ENCODE data around the gene SEMA3B.
"Not testable (repeated sequence)": the region's sequence is repeated elsewhere in the genome, so short reads cannot be mapped to it uniquely, and the experiment has no call there.

SEMA3B gene

GRCh38 chr3:50269977-50270413, 1.0 kb downstream of the SEMA3B start:
- Histone ChIP-seq H3K27me3 (ENCODE audit: control insufficient read depth in 1 of 2, insufficient read depth in 2 of 2, low read length in 2 of 2) (peaks cover 2 to 4% of the 10 kb centered on the region in 2 donors), H3K4me3 (ENCODE audit: low read depth in 1 of 2, low read length in 2 of 2) (peak overlapping the region; percentile 69 to 74), H3K27ac (ENCODE audit: low read depth, low read length) (peak overlapping the region; percentile 69), H3K36me3 (ENCODE audit: control insufficient read depth in 1 of 2, insufficient read depth in 2 of 2, low read length in 2 of 2) (peaks cover 0 to 1% of the 10 kb centered on the region in 2 donors), H3K9me3 (ENCODE audit: control insufficient read depth in 1 of 2, low read length in 2 of 2) (no peaks in the 10 kb centered on the region), H3K4me1 (ENCODE audit: control insufficient read depth in 1 of 2, insufficient read depth in 2 of 2, low read length in 2 of 2) (peaks cover 67 to 84% of the 10 kb centered on the region in 2 donors), H3K9ac (ENCODE audit: low read depth in 1 of 2, low read length in 2 of 2) (peak overlapping the region; percentile 91 to 96)

GRCh38 chr3:50270422-50271224, 1.7 kb downstream of the SEMA3B start:
- Histone ChIP-seq H3K27ac (ENCODE audit: low read depth, low read length) (peak overlapping the region; percentile 69), H3K4me1 (ENCODE audit: control insufficient read depth in 1 of 2, insufficient read depth in 2 of 2, low read length in 2 of 2) (peaks cover 60 to 78% of the 10 kb centered on the region in 2 donors), H3K36me3 (ENCODE audit: control insufficient read depth in 1 of 2, insufficient read depth in 2 of 2, low read length in 2 of 2) (peaks cover 0 to 4% of the 10 kb centered on the region in 2 donors), H3K9ac (ENCODE audit: low read depth in 1 of 2, low read length in 2 of 2) (peak overlapping the region; percentile 91 to 96), H3K4me3 (ENCODE audit: low read depth in 1 of 2, low read length in 2 of 2) (peak overlapping the region; percentile 69 to 74), H3K9me3 (ENCODE audit: control insufficient read depth in 1 of 2, low read length in 2 of 2) (no peaks in the 10 kb centered on the region), H3K27me3 (ENCODE audit: control insufficient read depth in 1 of 2, insufficient read depth in 2 of 2, low read length in 2 of 2) (peaks cover 4 to 6% of the 10 kb centered on the region in 2 donors)

GRCh38 chr3:50271314-50271936, 2.5 kb downstream of the SEMA3B start:
- H3K27me3 ChIP-seq (ENCODE audit: control insufficient read depth in 1 of 2, insufficient read depth in 2 of 2, low read length in 2 of 2) = peaks cover 4 to 6% of the 10 kb centered on the region in 2 donors
- peaks cover 53 to 72% of the 10 kb centered on the region in 2 donors for H3K4me1 ChIP-seq (ENCODE audit: control insufficient read depth in 1 of 2, insufficient read depth in 2 of 2, low read length in 2 of 2)
- H3K9ac ChIP-seq (ENCODE audit: low read depth in 1 of 2, low read length in 2 of 2) = peak overlapping the region in 1 of 2 donors; percentile 91
- peak overlapping the region in 1 of 2 donors; percentile 74 for H3K4me3 ChIP-seq (ENCODE audit: low read depth in 1 of 2, low read length in 2 of 2)
- no peaks in the 10 kb centered on the region for H3K9me3 ChIP-seq (ENCODE audit: control insufficient read depth in 1 of 2, low read length in 2 of 2)
- H3K27ac ChIP-seq (ENCODE audit: low read depth, low read length) = peak overlapping the region; percentile 37
- H3K36me3 ChIP-seq (ENCODE audit: control insufficient read depth in 1 of 2, insufficient read depth in 2 of 2, low read length in 2 of 2) = peaks cover 0 to 4% of the 10 kb centered on the region in 2 donors

GRCh38 chr3:50272538-50272910, 3.6 kb downstream of the SEMA3B start:
- H3K9ac ChIP-seq (ENCODE audit: low read depth in 1 of 2, low read length in 2 of 2); H3K4me3 ChIP-seq (ENCODE audit: low read depth in 1 of 2, low read length in 2 of 2): not testable (repeated sequence)

GRCh38 chr3:50272911-50273688, 4.2 kb downstream of the SEMA3B start:
- peaks cover 4 to 6% of the 10 kb centered on the region in 2 donors for H3K27me3 ChIP-seq (ENCODE audit: control insufficient read depth in 1 of 2, insufficient read depth in 2 of 2, low read length in 2 of 2)
- no peak overlapping the region for H3K27ac ChIP-seq (ENCODE audit: low read depth, low read length)
- H3K36me3 ChIP-seq (ENCODE audit: control insufficient read depth in 1 of 2, insufficient read depth in 2 of 2, low read length in 2 of 2) = peaks cover 0 to 6% of the 10 kb centered on the region in 2 donors
- no peaks in the 10 kb centered on the region for H3K9me3 ChIP-seq (ENCODE audit: control insufficient read depth in 1 of 2, low read length in 2 of 2)
- H3K4me1 ChIP-seq (ENCODE audit: control insufficient read depth in 1 of 2, insufficient read depth in 2 of 2, low read length in 2 of 2) = peaks cover 36 to 55% of the 10 kb centered on the region in 2 donors
- peak overlapping the region; percentile 45 to 52 for H3K9ac ChIP-seq (ENCODE audit: low read depth in 1 of 2, low read length in 2 of 2)
- H3K4me3 ChIP-seq (ENCODE audit: low read depth in 1 of 2, low read length in 2 of 2) = peak overlapping the region; percentile 44 to 58

More at GRCh38 chr3:50272538-50272910, 3.6 kb downstream of the SEMA3B start:
- not testable (repeated sequence) for H3K27me3 ChIP-seq (ENCODE audit: control insufficient read depth in 1 of 2, insufficient read depth in 2 of 2, low read length in 2 of 2); H3K36me3 ChIP-seq (ENCODE audit: control insufficient read depth in 1 of 2, insufficient read depth in 2 of 2, low read length in 2 of 2); H3K27ac ChIP-seq (ENCODE audit: low read depth, low read length); H3K9me3 ChIP-seq (ENCODE audit: control insufficient read depth in 1 of 2, low read length in 2 of 2)
- peaks cover 42 to 61% of the 10 kb centered on the region in 2 donors for H3K4me1 ChIP-seq (ENCODE audit: control insufficient read depth in 1 of 2, insufficient read depth in 2 of 2, low read length in 2 of 2)

- Histone ChIP-seq H3K4me1 (ENCODE audit: control insufficient read depth in 1 of 2, insufficient read depth in 2 of 2, low read length in 2 of 2) (peaks cover 31 to 50% of the 10 kb centered on the region in 2 donors), H3K9me3 (ENCODE audit: control insufficient read depth in 1 of 2, low read length in 2 of 2) (no peaks in the 10 kb centered on the region), H3K4me3 (ENCODE audit: low read depth in 1 of 2, low read length in 2 of 2) (peak overlapping the region in 1 of 2 donors; percentile 44), H3K36me3 (ENCODE audit: control insufficient read depth in 1 of 2, insufficient read depth in 2 of 2, low read length in 2 of 2) (peaks cover 0 to 8% of the 10 kb centered on the region in 2 donors), H3K27me3 (ENCODE audit: control insufficient read depth in 1 of 2, insufficient read depth in 2 of 2, low read length in 2 of 2) (peaks cover 4 to 6% of the 10 kb centered on the region in 2 donors), H3K27ac (ENCODE audit: low read depth, low read length) (no peak overlapping the region), H3K9ac (ENCODE audit: low read depth in 1 of 2, low read length in 2 of 2) (peak overlapping the region in 1 of 2 donors; percentile 43)
These were observed 4.7 kb downstream of the SEMA3B start for GRCh38 chr3:50273689-50274065.

- H3K9me3 ChIP-seq (ENCODE audit: control insufficient read depth in 1 of 2, low read length in 2 of 2) = no peaks in the 10 kb centered on the region
- peak overlapping the region in 1 of 2 donors; percentile 43 for H3K9ac ChIP-seq (ENCODE audit: low read depth in 1 of 2, low read length in 2 of 2)
- H3K4me3 ChIP-seq (ENCODE audit: low read depth in 1 of 2, low read length in 2 of 2) = no peak overlapping the region
- H3K27ac ChIP-seq (ENCODE audit: low read depth, low read length) = no peak overlapping the region
- H3K27me3 ChIP-seq (ENCODE audit: control insufficient read depth in 1 of 2, insufficient read depth in 2 of 2, low read length in 2 of 2) = peaks cover 4 to 6% of the 10 kb centered on the region in 2 donors
- H3K4me1 ChIP-seq (ENCODE audit: control insufficient read depth in 1 of 2, insufficient read depth in 2 of 2, low read length in 2 of 2) = peaks cover 29 to 44% of the 10 kb centered on the region in 2 donors
- peaks cover 0 to 8% of the 10 kb centered on the region in 2 donors for H3K36me3 ChIP-seq (ENCODE audit: control insufficient read depth in 1 of 2, insufficient read depth in 2 of 2, low read length in 2 of 2)
These were observed 5.6 kb downstream of the SEMA3B start for GRCh38 chr3:50274371-50275104.

- no peak overlapping the region for H3K9ac ChIP-seq (ENCODE audit: low read depth in 1 of 2, low read length in 2 of 2)
- peaks cover 0 to 8% of the 10 kb centered on the region in 2 donors for H3K36me3 ChIP-seq (ENCODE audit: control insufficient read depth in 1 of 2, insufficient read depth in 2 of 2, low read length in 2 of 2)
- no peak overlapping the region for H3K4me3 ChIP-seq (ENCODE audit: low read depth in 1 of 2, low read length in 2 of 2)
- H3K9me3 ChIP-seq (ENCODE audit: control insufficient read depth in 1 of 2, low read length in 2 of 2) = no peaks in the 10 kb centered on the region
- H3K27me3 ChIP-seq (ENCODE audit: control insufficient read depth in 1 of 2, insufficient read depth in 2 of 2, low read length in 2 of 2) = peaks cover 4 to 6% of the 10 kb centered on the region in 2 donors
- no peak overlapping the region for H3K27ac ChIP-seq (ENCODE audit: low read depth, low read length)
- peaks cover 28 to 36% of the 10 kb centered on the region in 2 donors for H3K4me1 ChIP-seq (ENCODE audit: control insufficient read depth in 1 of 2, insufficient read depth in 2 of 2, low read length in 2 of 2)
These were observed 6.4 kb downstream of the SEMA3B start for GRCh38 chr3:50275141-50275995.

Data from duodenal mucosa (tissue), 2 donors.